HepG2 (cell line): ENCODE measurements around the gene ECHDC1.

Experiments used
- CEBPB ChIP-seq: IDR thresholded peaks from 2 replicates; pipeline ENCODE4 v1.6.1; 2011; ENCODE audit warnings: low read depth, low read length, improper control_type of control experiment, borderline replicate concordance
- CTCF ChIP-seq: sonication (generic); formaldehyde crosslinking; IDR thresholded peaks from 2 replicates; pipeline ENCODE4 v1.5.0; 2020; ENCODE audit warnings: mild to moderate bottlenecking, missing genetic modification reagents, moderate library complexity
- EP300 ChIP-seq, 3 experiments: sonication (generic) in 1 of 3; formaldehyde crosslinking in 1 of 3; IDR thresholded peaks; 2 replicates each; pipeline versions ENCODE4 v1.5.1 to v1.6.1; 2011 to 2020; ENCODE audit warnings: low read depth in 2 of 3, low read length in 2 of 3, borderline replicate concordance in 1 of 3, improper control_type of control experiment in 1 of 3, mild to moderate bottlenecking in 1 of 3, missing genetic modification reagents in 1 of 3, moderate library complexity in 1 of 3
- MLLT10 ChIP-seq: sonication (generic); formaldehyde crosslinking; IDR thresholded peaks from 2 replicates; pipeline ENCODE4 v1.4.0; 2020; ENCODE audit warnings: missing genetic modification reagents
- POLR2A ChIP-seq, 2 experiments: IDR thresholded peaks; 2 replicates each; pipeline ENCODE4 v1.6.1; 2011; ENCODE audit warnings: low read depth in 2 of 2, low read length in 2 of 2, mild to moderate bottlenecking in 1 of 2, moderate library complexity in 1 of 2; ENCODE audit not compliant: insufficient read depth in 1 of 2
- POLR2AphosphoS5 ChIP-seq: IDR thresholded peaks from 2 replicates; pipeline ENCODE4 v1.6.1; 2012; ENCODE audit warnings: low read depth, low read length
- PRDM4 ChIP-seq: sonication (generic); formaldehyde crosslinking; IDR thresholded peaks from 2 replicates; pipeline ENCODE4 v1.9.0; 2021; ENCODE audit warnings: missing genetic modification reagents, borderline replicate concordance
- STAT5B ChIP-seq: sonication (generic); formaldehyde crosslinking; IDR thresholded peaks from 2 replicates; pipeline ENCODE4 v1.4.0; 2020; ENCODE audit warnings: missing genetic modification reagents
- TCF7L2 ChIP-seq: IDR thresholded peaks from 2 replicates; pipeline ENCODE4 v1.6.1; 2011; ENCODE audit warnings: mild to moderate bottlenecking, low read depth, low read length, moderate library complexity
- TSC22D2 ChIP-seq: sonication (generic); formaldehyde crosslinking; IDR thresholded peaks from 2 replicates; pipeline ENCODE4 v1.5.1; 2020; ENCODE audit warnings: missing genetic modification reagents, mild to moderate bottlenecking, borderline replicate concordance
- ZBTB7A ChIP-seq: sonication (generic); formaldehyde crosslinking; IDR thresholded peaks from 2 replicates; pipeline ENCODE4 v1.8.0; 2022; ENCODE audit warnings: mild to moderate bottlenecking, missing genetic modification reagents
- ZNF24 ChIP-seq: fragments of 450-650 bp; IDR thresholded peaks from 2 replicates; pipeline ENCODE4 v1.6.1; 2017; ENCODE audit warnings: antibody characterized with exemption, mild to moderate bottlenecking
- ZNF740 ChIP-seq: sonication (generic); formaldehyde crosslinking; IDR thresholded peaks from 2 replicates; pipeline ENCODE4 v1.4.0; 2020; ENCODE audit warnings: missing genetic modification reagents
- TF ChIP-seq, protein P1 (sequence below): sonication (generic); formaldehyde crosslinking; conservative IDR thresholded peaks from 2 replicates; pipeline ENCODE4 v1.5.0; 2020; ENCODE audit warnings: missing genetic modification reagents

- TF ChIP-seq TCF7L2 (no peak), EP300 (IDR thresholded peaks at IDR 0.05; ENCODE audit: low read depth in 2 of 2, low read length in 2 of 2) (no peak), EP300 (CRISPR knock-in tag; IDR thresholded peaks at IDR 0.05; ENCODE audit: borderline replicate concordance) (no peak), ZBTB7A (CRISPR knock-in tag) (no peak), POLR2AphosphoS5 (no peak), CTCF (CRISPR knock-in tag) (no peak), ZNF740 (CRISPR knock-in tag) (no peak), ZNF24 (no peak), POLR2A (IDR thresholded peaks at IDR 0.05; ENCODE audit: insufficient read depth in 1 of 2, low read depth in 2 of 2, low read length in 2 of 2) (no peak), CEBPB (no peak), PRDM4 (no peak), MLLT10 (CRISPR knock-in tag) (no peak), STAT5B (CRISPR knock-in tag) (no peak), TSC22D2 (CRISPR knock-in tag) (no peak)
- TF ChIP-seq, protein P1, sequence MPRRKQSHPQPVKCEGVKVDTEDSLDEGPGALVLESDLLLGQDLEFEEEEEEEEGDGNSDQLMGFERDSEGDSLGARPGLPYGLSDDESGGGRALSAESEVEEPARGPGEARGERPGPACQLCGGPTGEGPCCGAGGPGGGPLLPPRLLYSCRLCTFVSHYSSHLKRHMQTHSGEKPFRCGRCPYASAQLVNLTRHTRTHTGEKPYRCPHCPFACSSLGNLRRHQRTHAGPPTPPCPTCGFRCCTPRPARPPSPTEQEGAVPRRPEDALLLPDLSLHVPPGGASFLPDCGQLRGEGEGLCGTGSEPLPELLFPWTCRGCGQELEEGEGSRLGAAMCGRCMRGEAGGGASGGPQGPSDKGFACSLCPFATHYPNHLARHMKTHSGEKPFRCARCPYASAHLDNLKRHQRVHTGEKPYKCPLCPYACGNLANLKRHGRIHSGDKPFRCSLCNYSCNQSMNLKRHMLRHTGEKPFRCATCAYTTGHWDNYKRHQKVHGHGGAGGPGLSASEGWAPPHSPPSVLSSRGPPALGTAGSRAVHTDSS (CRISPR knock-in tag): no peak
Measured at GRCh38 chr6:127385668-127386430, 42.4 kb upstream of the ECHDC1 start.
